ENCODE measurements around the gene GSE1.

- TF ChIP-seq, protein P1, sequence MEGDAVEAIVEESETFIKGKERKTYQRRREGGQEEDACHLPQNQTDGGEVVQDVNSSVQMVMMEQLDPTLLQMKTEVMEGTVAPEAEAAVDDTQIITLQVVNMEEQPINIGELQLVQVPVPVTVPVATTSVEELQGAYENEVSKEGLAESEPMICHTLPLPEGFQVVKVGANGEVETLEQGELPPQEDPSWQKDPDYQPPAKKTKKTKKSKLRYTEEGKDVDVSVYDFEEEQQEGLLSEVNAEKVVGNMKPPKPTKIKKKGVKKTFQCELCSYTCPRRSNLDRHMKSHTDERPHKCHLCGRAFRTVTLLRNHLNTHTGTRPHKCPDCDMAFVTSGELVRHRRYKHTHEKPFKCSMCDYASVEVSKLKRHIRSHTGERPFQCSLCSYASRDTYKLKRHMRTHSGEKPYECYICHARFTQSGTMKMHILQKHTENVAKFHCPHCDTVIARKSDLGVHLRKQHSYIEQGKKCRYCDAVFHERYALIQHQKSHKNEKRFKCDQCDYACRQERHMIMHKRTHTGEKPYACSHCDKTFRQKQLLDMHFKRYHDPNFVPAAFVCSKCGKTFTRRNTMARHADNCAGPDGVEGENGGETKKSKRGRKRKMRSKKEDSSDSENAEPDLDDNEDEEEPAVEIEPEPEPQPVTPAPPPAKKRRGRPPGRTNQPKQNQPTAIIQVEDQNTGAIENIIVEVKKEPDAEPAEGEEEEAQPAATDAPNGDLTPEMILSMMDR (IDR thresholded peaks at IDR 0.05; ENCODE audit: insufficient read depth, low read length): no peak
- no peak for TF ChIP-seq POLR2AphosphoS5 (IDR thresholded peaks at IDR 0.05; ENCODE audit: low read depth)
These were observed 72.1 kb downstream of the GSE1 start for GRCh38 chr16:85685251-85685650.

All from HL-60 (cell line).